ENCODE measurements around the gene TMBIM4. TPM values are rescaled to one million over a fixed set of nuclear protein-coding genes. Genes with fewer than 3 reads are reported as not detected.

The TMBIM4 gene
- total and polyA plus RNA-seq, 2 donors (not counting 3 experiments of a cell fraction or from before 2014, with no cell fraction given): 74.1 to 370 TPM

GRCh38 chr12:66203820-66204219 is 34.0 kb upstream of the TMBIM4 start:
- no peak overlapping the region for H3K4me2 ChIP-seq (ENCODE audit: insufficient read depth, low read length)
- no peak overlapping the region for H3K9ac ChIP-seq (replicated peaks; ENCODE audit: extremely low read depth, insufficient read depth, low read length)
- H2AFZ ChIP-seq (ENCODE audit: low read depth, low read length): no peak overlapping the region
- ChIA-PET POLR2A (no interaction called here), CTCF (no interaction called here)
- no peaks in the 10 kb centered on the region for H4K20me1 ChIP-seq (replicated peaks; ENCODE audit: control insufficient read depth, extremely low read depth, insufficient read depth, low read length)
- dilution Hi-C loops (cut with MboI; ENCODE audit: extremely low pct_ligation_motif_present, low sequenced_read_pairs): no loop called here
- no peaks in the 10 kb centered on the region for H3K79me2 ChIP-seq (ENCODE audit: control insufficient read depth, insufficient read depth, low read length)
- intact Hi-C loops (cut with micrococcal nuclease): no loop called here
- FAIRE-seq (no peak), DNase-seq (ENCODE audit: low read depth, low spot score) (no peak)
- TF ChIP-seq POLR2AphosphoS5 (IDR thresholded peaks at IDR 0.05; ENCODE audit: insufficient read depth, low read depth, low read length) (no peak), GATA2 (IDR thresholded peaks at IDR 0.05; ENCODE audit: insufficient read depth, insufficient read length, low read depth, low read length) (no peak), JUN (IDR thresholded peaks at IDR 0.05; ENCODE audit: borderline replicate concordance, insufficient read depth, insufficient read length, low read depth) (no peak), MYC (IDR thresholded peaks at IDR 0.05; ENCODE audit: low read depth, low read length) (no peak), CTCF (IDR thresholded peaks at IDR 0.05; ENCODE audit: extremely low read depth in 1 of 2, insufficient read depth in 1 of 2, low read depth in 1 of 2, low read length in 2 of 2) (no peak), FOS (IDR thresholded peaks at IDR 0.05; ENCODE audit: borderline replicate concordance, insufficient read depth, low read length) (no peak), EZH2 (IDR thresholded peaks at IDR 0.05; ENCODE audit: borderline replicate concordance, low read depth, low read length, severe bottlenecking) (no peak), POLR2A (IDR thresholded peaks at IDR 0.05; ENCODE audit: low read depth, low read length) (no peak), MAX (IDR thresholded peaks at IDR 0.05; ENCODE audit: insufficient read depth, insufficient read length) (no peak)
- no peak overlapping the region for H3K27ac ChIP-seq (ENCODE audit: insufficient read depth, low read depth, low read length)
- H3K4me3 ChIP-seq (replicated peaks in 1 of 3; ENCODE audit: insufficient read depth in 1 of 3, low read depth in 1 of 3, low read length in 3 of 3): no peak overlapping the region
- no peaks in the 10 kb centered on the region for H3K36me3 ChIP-seq (ENCODE audit: control insufficient read depth in 2 of 2, extremely low read depth in 1 of 2, insufficient read depth in 2 of 2, low read length in 2 of 2)
- peaks cover 2% of the 10 kb centered on the region for H3K9me1 ChIP-seq (replicated peaks; ENCODE audit: control insufficient read depth, extremely low read depth, insufficient read depth, low read length)
- H3K9me3 ChIP-seq (replicated peaks; ENCODE audit: control insufficient read depth, insufficient read depth, low read length): no peaks in the 10 kb centered on the region
- H3K27me3 ChIP-seq (ENCODE audit: control insufficient read depth in 2 of 2, insufficient read depth in 2 of 2, low read length in 2 of 2): no peaks in the 10 kb centered on the region
- H3K4me1 ChIP-seq (ENCODE audit: control insufficient read depth, extremely low read depth, insufficient read depth, low read length): no peaks in the 10 kb centered on the region
- BruUV-seq (replicated peaks): no TSS peak
